HCEC 1CT (cell line): ENCODE results near the gene CRYBG1.
"Not testable (repeated sequence)": the region's sequence is repeated elsewhere in the genome, so short reads cannot be mapped to it uniquely, and the experiment has no call there.

ENCODE experiments used
- DNase-seq: peaks from one replicate; pipeline ENCODE4 v3.0.0-alpha.2; 2017

CRYBG1 gene

DNA sequence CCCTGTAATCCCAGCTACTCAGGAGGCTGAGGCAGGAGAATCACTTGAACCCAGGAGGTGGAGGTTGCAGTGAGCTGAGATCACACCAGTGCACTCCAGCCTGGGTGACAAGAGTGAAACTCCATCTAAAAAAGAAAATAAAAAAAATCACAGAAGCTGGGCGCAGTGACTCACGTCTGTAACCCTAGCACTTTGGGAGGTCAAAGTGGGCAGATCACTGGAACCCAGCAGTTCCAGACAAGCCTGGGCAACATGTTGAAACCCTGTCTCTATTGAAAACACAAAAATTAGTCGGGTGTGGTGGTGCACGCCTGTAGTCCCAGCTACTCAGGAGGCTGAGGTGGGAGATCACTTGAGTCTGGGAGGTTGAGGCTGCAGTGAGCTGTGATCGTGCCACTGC lies 199.1 kb downstream of the CRYBG1 start:
- not testable (repeated sequence) for DNase-seq

- DNase-seq = peak; percentile 83
Observed at GRCh38 chr6:106560996-106561685, 200.6 kb downstream of the CRYBG1 start.

- peak; percentile 15 for DNase-seq
Observed at GRCh38 chr6:106561686-106562405, 201.3 kb downstream of the CRYBG1 start.

GRCh38 chr6:106563614-106564013 lies 203.1 kb downstream of the CRYBG1 start:
- no peak for DNase-seq

DNA sequence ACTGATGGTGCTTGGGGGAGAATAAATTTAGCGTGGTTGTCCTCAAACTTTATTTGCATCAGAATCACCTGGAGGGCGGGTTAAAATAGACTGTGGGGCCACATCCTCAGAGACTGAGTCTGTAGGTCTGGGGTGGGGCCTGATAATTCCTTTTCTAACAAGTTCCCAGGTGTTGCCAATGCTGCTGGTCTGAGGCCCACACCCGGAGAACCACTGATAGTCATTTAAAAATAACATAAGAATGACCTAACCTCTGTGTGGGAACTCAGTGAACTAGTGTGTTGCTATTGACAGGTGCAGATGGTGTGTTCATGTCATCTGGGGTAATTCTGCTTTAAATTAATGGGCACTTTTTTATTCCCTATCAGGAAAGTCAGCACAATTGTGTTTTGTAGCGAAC lies 204.0 kb downstream of the CRYBG1 start:
- DNase-seq = no peak

- peak; percentile 72 for DNase-seq
Observed at GRCh38 chr6:106568530-106568929, 208.0 kb downstream of the CRYBG1 start.

GRCh38 chr6:106569428-106569827 lies 208.9 kb downstream of the CRYBG1 start:
- DNase-seq = peak; percentile 80

DNA sequence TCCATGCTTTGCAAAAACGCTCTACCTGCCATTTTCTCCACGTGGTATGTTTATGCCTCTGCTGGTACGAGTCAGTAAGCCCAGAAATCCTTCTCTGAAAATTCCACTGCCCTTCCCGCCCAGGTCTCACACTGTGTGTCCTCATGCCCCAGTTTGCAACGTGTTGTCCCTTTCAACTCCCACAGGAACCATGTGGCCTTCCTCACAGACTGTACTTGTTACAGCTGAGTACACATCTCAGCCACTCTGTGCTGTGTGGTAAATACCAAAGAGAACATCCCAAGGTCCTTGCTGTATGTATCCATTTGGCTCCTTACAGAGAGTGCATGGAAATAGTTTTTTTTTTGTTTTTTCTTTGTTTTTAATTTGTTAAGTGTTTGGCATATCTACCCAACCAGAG lies 211.9 kb downstream of the CRYBG1 start:
- no peak for DNase-seq

GRCh38 chr6:106572875-106573585 lies 212.5 kb downstream of the CRYBG1 start:
- no peak for DNase-seq

- peak; percentile 61 for DNase-seq
Observed at GRCh38 chr6:106574741-106575458, 214.4 kb downstream of the CRYBG1 start.

DNA sequence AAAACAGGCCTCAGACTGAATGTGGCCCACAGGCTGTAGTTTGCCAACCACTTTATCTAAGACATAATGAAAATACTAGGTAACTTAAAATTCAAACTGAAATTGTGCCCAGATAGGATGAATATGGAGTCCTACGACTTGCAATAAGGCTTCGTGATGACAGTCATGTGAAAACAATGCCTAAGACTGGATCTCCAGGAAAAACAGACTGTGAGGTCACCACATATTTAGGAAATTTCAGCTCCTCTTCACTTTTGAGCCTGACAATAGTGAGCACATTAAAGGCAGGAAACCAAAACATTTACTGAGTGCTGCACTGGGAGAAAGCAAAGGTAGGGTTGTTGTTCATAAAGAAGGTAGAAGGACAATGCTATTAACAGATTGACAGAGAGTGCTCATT lies 218.8 kb downstream of the CRYBG1 start:
- no peak for DNase-seq

- DNase-seq = no peak
Observed at GRCh38 chr6:106581468-106581867, 221.0 kb downstream of the CRYBG1 start.

GRCh38 chr6:106586815-106587415 lies 226.4 kb downstream of the CRYBG1 start:
- peak; percentile 9 for DNase-seq

- not testable (repeated sequence) for DNase-seq
Observed at GRCh38 chr6:106588937-106589336, 228.4 kb downstream of the CRYBG1 start.

GRCh38 chr6:106591111-106591825 lies 230.8 kb downstream of the CRYBG1 start:
- peak; percentile 91 for DNase-seq

GRCh38 chr6:106599440-106599839 lies 238.9 kb downstream of the CRYBG1 start:
- no peak for DNase-seq

DNA sequence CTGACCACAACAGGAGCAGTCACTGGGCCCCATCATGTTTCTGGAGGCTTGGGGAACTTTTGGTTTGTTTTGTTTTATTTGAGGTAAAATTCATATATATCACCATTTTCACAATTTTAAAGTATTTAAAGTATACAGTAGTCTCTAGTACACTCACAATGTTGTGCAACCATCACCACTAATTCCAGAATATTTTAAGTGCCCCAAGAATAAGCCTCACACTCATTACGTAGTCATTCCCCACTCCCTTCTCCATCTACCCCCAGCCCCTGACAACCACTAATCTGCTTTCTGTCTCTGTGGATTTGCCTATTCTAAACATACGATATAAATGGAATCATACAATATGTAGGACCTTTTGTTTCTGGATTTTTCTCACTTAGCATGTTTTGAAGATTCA lies 239.8 kb downstream of the CRYBG1 start:
- DNase-seq = peak; percentile 37

GRCh38 chr6:106608080-106608668 lies 247.7 kb downstream of the CRYBG1 start:
- peak; percentile 49 for DNase-seq

- no peak for DNase-seq
Observed at GRCh38 chr6:106609699-106610098, 249.2 kb downstream of the CRYBG1 start.

- DNase-seq = no peak
Observed at GRCh38 chr6:106611030-106611429, 250.5 kb downstream of the CRYBG1 start.

GRCh38 chr6:106612671-106613416 lies 252.3 kb downstream of the CRYBG1 start:
- no peak for DNase-seq
